Measurements from ENCODE around the gene C19orf38. TPM values are rescaled to one million over a fixed set of nuclear protein-coding genes. Genes with fewer than 3 reads are reported as not detected.

C19orf38 gene
- total and polyA plus RNA-seq, 2 experiments from 2014 or later = 0.20 to 0.22 TPM

- 89 to 92% methylated on average over 6 of the region's 6 CpGs for WGBS, 2 experiments (ENCODE audit: low coverage in 1 of 2, low lambda C conversion rate in 2 of 2, missing lambda C conversion rate in 2 of 2)
- TF ChIP-seq EZH2 (IDR thresholded peaks at IDR 0.05; ENCODE audit: insufficient read depth, poor library complexity, severe bottlenecking) (no peak), EZH2phosphoT487 (IDR thresholded peaks at IDR 0.05; ENCODE audit: insufficient read depth, low read depth) (no peak)
These were observed 21.4 kb upstream of the C19orf38 start for GRCh38 chr19:10826846-10827245.

GRCh38 chr19:10828981-10829821 lies 19.0 kb upstream of the C19orf38 start:
- no peak for TF ChIP-seq EZH2 (IDR thresholded peaks at IDR 0.05; ENCODE audit: insufficient read depth, poor library complexity, severe bottlenecking)
- no peak for TF ChIP-seq EZH2phosphoT487 (IDR thresholded peaks at IDR 0.05; ENCODE audit: insufficient read depth, low read depth)
- H3K36me3 ChIP-seq (ENCODE audit: low read depth) = no peaks in the 10 kb centered on the region; the same call in 1 of the 2 replicates
- no peak overlapping the region for H3K9ac ChIP-seq
- in situ Hi-C loops (cut with MboI) = no loop called here
- WGBS, 2 experiments (ENCODE audit: low coverage in 1 of 2, low lambda C conversion rate in 2 of 2, missing lambda C conversion rate in 2 of 2) = 89 to 91% methylated on average over 25 to 26 of the region's 26 CpGs
- no peaks in the 10 kb centered on the region for H3K9me2 ChIP-seq (ENCODE audit: insufficient read depth)
- no peaks in the 10 kb centered on the region for H3K27me3 ChIP-seq (replicated peaks; ENCODE audit: insufficient read depth)
- H3K79me2 ChIP-seq (ENCODE audit: insufficient read depth) = no peaks in the 10 kb centered on the region
- no peak overlapping the region for H3K4me2 ChIP-seq (ENCODE audit: unreplicated experiment)
- no peaks in the 10 kb centered on the region for H4K20me1 ChIP-seq (ENCODE audit: insufficient read depth)
- DNase-seq = peak; percentile 23
- H3K27ac ChIP-seq = no peak overlapping the region
- H3K4me1 ChIP-seq (ENCODE audit: insufficient read depth) = no peaks in the 10 kb centered on the region
- no peak overlapping the region for H3K4me3 ChIP-seq
- peaks cover 7% of the 10 kb centered on the region; the same call in 1 of the 2 replicates for H3F3A ChIP-seq (ENCODE audit: insufficient read depth)
- H3K9me3 ChIP-seq (ENCODE audit: low read depth) = no peaks in the 10 kb centered on the region
- no peak overlapping the region for H2AFZ ChIP-seq

More at GRCh38 chr19:10826846-10827245, 21.4 kb upstream of the C19orf38 start:
- H3F3A ChIP-seq (ENCODE audit: insufficient read depth) = no peaks in the 10 kb centered on the region
- no peak overlapping the region for H3K4me2 ChIP-seq (ENCODE audit: unreplicated experiment)
- no peaks in the 10 kb centered on the region for H3K4me1 ChIP-seq (ENCODE audit: insufficient read depth)
- no peak overlapping the region for H2AFZ ChIP-seq
- H3K9ac ChIP-seq = no peak overlapping the region
- H3K79me2 ChIP-seq (ENCODE audit: insufficient read depth) = no peaks in the 10 kb centered on the region
- no peak for DNase-seq
- in situ Hi-C loops (cut with MboI) = no loop called here
- H3K27me3 ChIP-seq (replicated peaks; ENCODE audit: insufficient read depth) = no peaks in the 10 kb centered on the region
- H3K27ac ChIP-seq = no peak overlapping the region
- H4K20me1 ChIP-seq (ENCODE audit: insufficient read depth) = no peaks in the 10 kb centered on the region
- no peaks in the 10 kb centered on the region; the same call in 1 of the 2 replicates for H3K36me3 ChIP-seq (ENCODE audit: low read depth)
- H3K9me3 ChIP-seq (ENCODE audit: low read depth) = no peaks in the 10 kb centered on the region
- no peak overlapping the region for H3K4me3 ChIP-seq
- H3K9me2 ChIP-seq (ENCODE audit: insufficient read depth) = no peaks in the 10 kb centered on the region

- 88 to 98% methylated on average over 9 to 13 of the region's 16 CpGs for WGBS, 2 experiments (ENCODE audit: low coverage in 1 of 2, low lambda C conversion rate in 2 of 2, missing lambda C conversion rate in 2 of 2)
- H3K27ac ChIP-seq = no peak overlapping the region
- no peaks in the 10 kb centered on the region for H3K27me3 ChIP-seq (replicated peaks; ENCODE audit: insufficient read depth)
- TF ChIP-seq EZH2phosphoT487 (IDR thresholded peaks at IDR 0.05; ENCODE audit: insufficient read depth, low read depth) (no peak), EZH2 (IDR thresholded peaks at IDR 0.05; ENCODE audit: insufficient read depth, poor library complexity, severe bottlenecking) (no peak)
- peaks cover 7% of the 10 kb centered on the region; the same call in 1 of the 2 replicates for H3F3A ChIP-seq (ENCODE audit: insufficient read depth)
- in situ Hi-C loops (cut with MboI) = no loop called here
- H2AFZ ChIP-seq = no peak overlapping the region
- no peaks in the 10 kb centered on the region for H3K79me2 ChIP-seq (ENCODE audit: insufficient read depth)
- no peaks in the 10 kb centered on the region for H4K20me1 ChIP-seq (ENCODE audit: insufficient read depth)
- no peaks in the 10 kb centered on the region; the same call in 1 of the 2 replicates for H3K36me3 ChIP-seq (ENCODE audit: low read depth)
- H3K4me1 ChIP-seq (ENCODE audit: insufficient read depth) = no peaks in the 10 kb centered on the region
- no peaks in the 10 kb centered on the region for H3K9me2 ChIP-seq (ENCODE audit: insufficient read depth)
- no peak overlapping the region for H3K9ac ChIP-seq
- H3K4me3 ChIP-seq = no peak overlapping the region
- DNase-seq = no peak
- no peaks in the 10 kb centered on the region for H3K9me3 ChIP-seq (ENCODE audit: low read depth)
- H3K4me2 ChIP-seq (ENCODE audit: unreplicated experiment) = no peak overlapping the region
These were observed 18.2 kb upstream of the C19orf38 start for GRCh38 chr19:10829967-10830366.

GRCh38 chr19:10830370-10830769 lies 17.8 kb upstream of the C19orf38 start:
- Histone ChIP-seq H3K79me2 (ENCODE audit: insufficient read depth) (no peaks in the 10 kb centered on the region), H3K4me3 (no peak overlapping the region), H3F3A (ENCODE audit: insufficient read depth) (peaks cover 7% of the 10 kb centered on the region; the same call in 1 of the 2 replicates), H4K20me1 (ENCODE audit: insufficient read depth) (no peaks in the 10 kb centered on the region), H2AFZ (no peak overlapping the region), H3K4me2 (ENCODE audit: unreplicated experiment) (no peak overlapping the region), H3K27me3 (replicated peaks; ENCODE audit: insufficient read depth) (no peaks in the 10 kb centered on the region), H3K27ac (no peak overlapping the region), H3K9me2 (ENCODE audit: insufficient read depth) (no peaks in the 10 kb centered on the region), H3K36me3 (ENCODE audit: low read depth) (no peaks in the 10 kb centered on the region), H3K4me1 (ENCODE audit: insufficient read depth) (no peaks in the 10 kb centered on the region), H3K9ac (no peak overlapping the region), H3K9me3 (ENCODE audit: low read depth) (no peaks in the 10 kb centered on the region)
- DNase-seq = no peak
- TF ChIP-seq EZH2phosphoT487 (IDR thresholded peaks at IDR 0.05; ENCODE audit: insufficient read depth, low read depth) = no peak
- TF ChIP-seq EZH2 (IDR thresholded peaks at IDR 0.05; ENCODE audit: insufficient read depth, poor library complexity, severe bottlenecking) = no peak
- in situ Hi-C loops (cut with MboI) = no loop called here
- 88 to 95% methylated on average over 7 of the region's 7 CpGs for WGBS, 2 experiments (ENCODE audit: low coverage in 1 of 2, low lambda C conversion rate in 2 of 2, missing lambda C conversion rate in 2 of 2)
